GM23248 (cell line): ENCODE results near the gene ZCCHC4.

Source experiments
- EZH2 ChIP-seq: fragments of 200-600 bp; sonication (generic); IDR thresholded peaks from 2 replicates; pipeline ENCODE4 v1.6.1; 2018; ENCODE audit warnings: antibody characterized with exemption, mild to moderate bottlenecking; ENCODE audit not compliant: insufficient read depth, poor library complexity, severe bottlenecking
- EZH2phosphoT487 ChIP-seq: fragments of 200-600 bp; sonication (generic); IDR thresholded peaks from 2 replicates; pipeline ENCODE4 v1.6.1; 2018; ENCODE audit warnings: antibody characterized with exemption, moderate library complexity, mild to moderate bottlenecking, low read depth; ENCODE audit not compliant: insufficient read depth

- TF ChIP-seq EZH2phosphoT487 (no peak), EZH2 (no peak)
Measured at GRCh38 chr4:25310803-25311166, 1.8 kb upstream of the ZCCHC4 start.
